Activated gamma-delta T cell treated with Interleukin-2 at 50 U/mL for 16 hours (primary cell): Measurements from ENCODE around the gene FAM180B.

Experiments used
- DNase-seq: peaks from one replicate; pipeline ENCODE4 v3.0.0-alpha.2; 2020

Gene FAM180B

GRCh38 chr11:47570651-47571356 is 15.7 kb upstream of the FAM180B start:
- DNase-seq: no peak

DNA sequence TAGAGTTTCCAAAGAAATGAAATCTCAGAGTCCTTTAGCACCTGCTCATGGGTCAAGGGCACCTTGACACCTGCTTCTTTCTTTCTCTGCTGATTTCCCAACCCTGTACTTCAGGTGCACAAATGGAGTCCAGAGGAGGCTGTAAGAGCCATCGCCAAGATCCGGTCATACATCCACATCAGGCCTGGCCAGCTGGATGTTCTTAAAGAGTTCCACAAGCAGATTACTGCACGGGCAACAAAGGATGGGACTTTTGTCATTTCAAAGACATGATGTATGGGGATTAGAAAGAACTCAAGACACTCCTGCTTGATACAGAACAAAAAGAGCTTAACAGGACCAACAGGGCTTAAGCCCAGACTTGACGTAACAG is 15.1 kb upstream of the FAM180B start:
- DNase-seq: no peak

- no peak for DNase-seq
Observed at GRCh38 chr11:47571895-47572294, 14.6 kb upstream of the FAM180B start.

GRCh38 chr11:47572715-47573255 is 13.7 kb upstream of the FAM180B start:
- no peak for DNase-seq

DNA sequence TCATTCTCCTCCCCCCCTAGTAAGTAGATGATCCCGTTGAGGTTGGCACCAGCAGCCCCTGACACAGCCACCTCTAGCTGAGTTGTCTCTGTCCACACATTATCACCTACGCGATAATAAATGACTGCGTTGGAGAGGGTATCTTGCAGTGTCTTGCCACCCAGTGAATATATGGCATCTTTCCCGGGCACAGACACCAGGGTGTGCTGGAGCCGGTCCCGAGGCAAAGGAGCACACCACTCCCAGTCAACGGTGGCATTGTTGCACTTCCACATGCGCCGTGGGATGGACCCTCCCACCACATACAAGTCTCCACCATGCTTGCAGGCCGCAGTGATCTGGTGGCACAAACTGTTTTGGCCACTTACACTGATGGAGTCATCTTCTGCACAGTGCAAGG is 13.2 kb upstream of the FAM180B start:
- no peak for DNase-seq

GRCh38 chr11:47577460-47578041 is 8.9 kb upstream of the FAM180B start:
- no peak for DNase-seq

- DNase-seq: peak; percentile 86
Observed at GRCh38 chr11:47578524-47579494, 7.7 kb upstream of the FAM180B start, which contains the start of the genes KBTBD4 and NDUFS3. Gene KBTBD4, minus strand, starts transcription at chr11:47578970. Its CDS starts 19 bp downstream, at chr11:47578951. Gene NDUFS3, plus strand, starts transcription at chr11:47579074. Its CDS starts 18 bp downstream, at chr11:47579092.

DNA sequence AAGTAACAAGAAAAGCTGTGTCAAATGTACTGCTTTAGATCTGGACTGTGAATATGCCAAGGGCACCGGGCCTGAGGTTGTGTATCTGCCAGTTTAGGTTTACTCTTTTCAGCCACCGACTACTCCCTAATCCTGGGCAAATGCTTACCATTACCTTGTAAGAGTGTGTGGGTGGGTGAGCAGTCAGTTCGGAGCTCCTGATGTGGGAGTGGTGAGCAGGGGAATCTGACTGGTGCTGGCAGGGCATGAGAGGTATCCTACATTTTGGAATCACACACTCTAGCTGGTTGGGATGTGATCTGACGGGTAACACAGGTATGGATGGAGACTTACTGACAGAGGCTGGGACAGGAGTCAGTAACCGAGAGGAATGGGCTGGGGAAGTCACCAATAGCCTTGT is 2.6 kb upstream of the FAM180B start:
- no peak for DNase-seq

- DNase-seq: no peak
Observed at GRCh38 chr11:47587039-47587716, 700 bp downstream of the FAM180B start.

DNA sequence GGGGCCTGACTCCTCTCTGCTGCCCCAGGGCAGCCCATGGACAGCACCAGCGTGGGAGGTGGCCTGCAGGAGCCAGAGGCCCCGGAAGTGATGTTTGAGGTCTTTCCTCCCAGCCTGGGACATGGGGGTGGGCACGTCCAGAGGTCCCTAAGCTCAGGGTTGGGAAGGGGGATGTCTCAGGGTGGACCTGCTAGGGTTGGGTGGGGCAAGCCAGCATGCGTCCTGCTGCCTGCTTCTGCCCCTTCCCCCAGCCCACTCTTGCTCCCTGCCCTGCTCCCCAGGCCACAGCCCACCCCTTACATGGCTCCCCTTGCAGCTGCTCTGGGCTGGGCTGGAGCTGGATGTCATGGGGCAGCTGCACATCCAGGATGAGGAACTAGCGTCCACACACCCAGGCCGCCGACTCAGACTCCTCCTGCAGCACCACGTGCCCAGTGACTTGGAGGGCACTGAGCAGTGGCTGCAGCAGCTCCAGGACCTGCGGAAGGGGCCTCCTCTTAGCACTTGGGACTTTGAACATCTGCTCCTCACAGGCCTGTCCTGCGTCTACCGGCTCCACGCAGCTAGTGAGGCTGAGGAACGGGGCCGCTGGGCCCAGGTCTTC is 1.3 kb downstream of the FAM180B start:
- no peak for DNase-seq

GRCh38 chr11:47589118-47589517 is 2.6 kb downstream of the FAM180B start:
- DNase-seq: no peak

DNA sequence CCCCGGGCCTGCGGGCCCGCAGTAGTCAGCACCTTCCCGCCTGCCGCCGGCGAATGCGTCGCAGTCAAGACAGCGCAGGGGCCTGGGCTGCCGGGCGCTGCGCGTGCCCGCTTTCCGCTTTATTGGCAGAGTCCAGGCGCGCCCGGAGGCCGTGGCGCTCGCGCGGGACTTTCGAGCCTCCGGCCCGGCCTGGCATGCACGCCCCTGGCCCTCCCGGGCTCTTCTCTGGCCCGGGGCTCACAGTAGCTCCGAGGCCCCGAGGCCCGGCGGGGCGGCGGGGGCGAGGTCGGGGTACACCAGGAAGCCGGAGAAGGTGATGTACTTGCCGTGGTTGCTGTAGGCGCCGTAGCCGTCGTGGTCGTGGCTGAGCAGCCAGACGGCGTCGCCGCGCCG is 3.1 kb downstream of the FAM180B start:
- no peak for DNase-seq

DNA sequence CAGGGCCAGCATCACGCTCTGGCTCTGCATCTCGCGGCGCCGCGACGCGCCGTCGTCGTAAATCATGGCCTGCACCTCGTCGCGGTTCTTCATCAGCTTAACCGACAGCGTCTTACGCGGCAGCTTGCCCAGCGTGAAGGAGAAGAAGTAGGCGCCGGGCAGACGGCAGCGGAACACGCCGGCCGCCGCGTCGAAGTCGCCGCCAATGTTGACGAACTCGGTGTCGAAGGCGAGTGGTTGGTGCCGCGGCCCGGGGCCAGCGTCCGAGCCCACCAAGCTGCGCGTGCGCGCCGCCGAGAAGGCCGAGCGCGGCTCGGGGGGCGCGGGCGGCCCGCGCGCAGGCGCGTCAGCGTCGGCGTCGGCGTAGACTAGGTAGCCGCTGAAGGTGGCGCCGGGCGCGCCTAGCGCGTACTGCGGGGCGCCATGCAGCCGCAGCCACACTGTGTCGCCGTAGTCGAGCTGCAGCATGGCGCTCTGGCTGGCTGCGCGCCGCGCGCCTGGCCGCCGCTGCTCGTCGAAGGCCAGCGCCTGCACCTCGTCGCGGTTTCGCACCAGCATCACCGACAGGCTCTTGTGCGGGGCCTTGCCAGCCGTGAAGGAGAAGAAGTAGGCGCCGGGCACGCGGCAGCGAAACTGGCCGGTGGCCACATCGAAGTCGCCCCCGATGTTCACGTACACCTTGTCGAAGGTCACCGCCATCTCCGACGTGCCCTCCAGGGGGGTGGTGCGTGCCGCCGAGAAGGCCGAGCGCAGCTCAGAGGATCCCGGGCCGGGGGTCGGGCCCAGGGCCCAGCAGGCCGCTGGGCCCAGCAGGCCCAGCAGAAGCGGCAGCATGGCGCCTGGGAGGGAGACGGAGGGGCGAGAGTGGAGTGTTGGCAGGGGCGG is 3.7 kb downstream of the FAM180B start:
- DNase-seq: no peak

- DNase-seq: no peak
Observed at GRCh38 chr11:47591764-47592163, 5.3 kb downstream of the FAM180B start.

DNA sequence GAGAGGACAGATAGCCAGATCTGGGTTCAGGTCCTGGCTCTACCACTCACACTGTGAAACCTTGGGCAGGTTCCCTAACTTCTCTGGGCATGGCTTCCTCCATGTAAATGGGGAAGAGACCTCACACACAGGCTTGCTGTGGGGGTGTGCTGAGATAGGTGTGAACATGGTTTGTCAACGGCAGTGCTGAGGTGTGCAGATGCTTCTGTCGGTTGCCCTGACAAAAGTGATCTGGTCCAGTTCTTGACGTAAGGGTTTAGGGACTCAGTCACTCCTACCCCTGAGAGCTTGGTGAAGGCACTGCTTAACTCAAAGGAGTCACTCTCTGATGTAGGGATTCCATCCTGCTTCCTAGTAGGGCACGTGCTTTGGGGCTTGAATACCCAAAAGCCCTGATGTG is 5.8 kb downstream of the FAM180B start:
- no peak for DNase-seq

DNA sequence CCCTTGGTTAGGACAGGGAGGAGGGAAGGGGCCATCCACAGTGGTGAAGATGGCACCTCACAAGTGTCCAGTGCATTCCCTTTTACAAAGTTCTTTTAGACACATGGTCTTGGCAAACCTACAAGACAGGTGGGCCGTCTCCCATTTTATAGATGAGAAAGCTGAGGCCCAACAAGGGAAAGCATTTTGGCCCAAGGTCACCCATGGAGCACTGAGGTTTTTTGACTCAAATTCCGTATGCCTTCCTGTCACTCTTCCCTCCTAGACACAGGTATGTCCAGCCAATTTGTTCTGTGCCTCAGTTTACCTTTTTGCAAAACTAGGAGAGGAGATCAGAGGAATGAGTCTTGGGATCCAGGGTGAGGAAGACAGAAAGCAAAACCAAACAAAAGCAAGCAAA is 6.5 kb downstream of the FAM180B start:
- no peak for DNase-seq

DNA sequence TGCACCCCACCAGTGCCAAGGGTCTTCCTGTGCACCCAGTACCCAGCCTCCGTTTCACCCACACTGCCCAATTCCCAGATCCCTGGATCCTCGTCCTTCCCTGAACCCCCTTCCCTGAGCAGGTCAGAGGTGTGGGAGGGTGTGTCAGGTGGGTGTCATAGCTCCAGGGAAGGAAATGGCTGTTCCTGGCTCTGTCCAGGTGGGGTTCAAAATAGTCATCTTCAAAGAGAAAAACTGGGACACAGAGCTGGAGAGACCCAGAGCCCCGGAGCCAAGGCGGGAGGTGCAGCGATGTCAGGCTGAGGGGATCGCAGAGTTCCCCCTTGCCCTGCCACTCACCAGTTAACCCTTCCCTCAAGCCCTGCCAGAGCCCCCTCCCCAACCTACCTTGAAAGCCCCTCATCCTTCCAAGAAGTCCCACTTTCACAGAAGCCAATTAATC is 7.0 kb downstream of the FAM180B start:
- no peak for DNase-seq

DNA sequence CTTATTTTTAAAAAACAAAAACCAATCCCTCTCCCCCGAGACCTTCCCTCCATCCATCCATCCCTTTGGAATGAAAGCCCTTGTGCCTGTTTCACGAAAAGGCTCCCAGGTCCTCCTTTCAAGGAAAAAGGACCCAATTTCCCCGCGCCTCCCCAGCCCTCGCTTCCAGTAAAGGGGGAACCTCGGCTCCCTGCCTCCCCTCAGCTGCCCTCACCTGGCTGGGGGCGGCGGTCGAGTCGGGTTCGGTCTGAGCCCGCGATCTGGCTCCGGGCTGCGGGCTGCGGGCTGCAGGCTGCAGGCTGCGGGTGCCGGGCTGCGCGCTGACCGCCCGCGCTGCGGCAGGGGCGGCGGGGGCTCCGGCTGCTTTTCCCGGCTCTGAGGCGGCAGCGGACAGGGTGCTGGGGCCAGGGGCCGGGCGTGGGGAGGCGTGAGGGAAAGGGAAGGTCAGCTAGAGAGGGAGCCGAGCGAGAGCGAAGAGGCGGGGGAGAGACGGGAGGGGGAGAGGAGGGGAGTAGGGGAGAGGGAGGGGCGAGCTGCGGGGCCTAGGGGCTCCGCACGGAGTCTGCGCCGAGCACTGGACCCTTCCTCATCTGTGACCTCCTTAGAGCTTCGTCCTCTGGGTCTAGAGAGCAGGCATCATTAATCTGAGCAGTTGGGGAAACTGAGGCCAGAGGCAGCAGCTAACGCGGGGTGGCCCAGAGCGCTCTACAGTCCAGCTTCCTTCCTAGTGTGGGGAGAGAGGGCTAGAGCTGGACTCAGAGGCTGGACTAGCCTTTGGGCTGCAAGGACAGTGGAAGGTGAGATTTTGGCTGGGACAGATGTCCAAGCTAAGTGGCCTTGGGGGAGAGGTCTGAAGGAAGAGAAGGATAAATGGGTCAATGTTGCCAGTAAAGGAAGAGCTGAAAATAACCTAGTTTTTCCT is 7.7 kb downstream of the FAM180B start, which contains the start of gene C1QTNF4:
Gene C1QTNF4 (minus strand): TSS at position 478 of the 922 bp plus-strand sequence. CDS start 3,601 bp downstream, outside the sequence.
- no peak for DNase-seq

- no peak for DNase-seq
Observed at GRCh38 chr11:47595029-47595428, 8.6 kb downstream of the FAM180B start.

DNA sequence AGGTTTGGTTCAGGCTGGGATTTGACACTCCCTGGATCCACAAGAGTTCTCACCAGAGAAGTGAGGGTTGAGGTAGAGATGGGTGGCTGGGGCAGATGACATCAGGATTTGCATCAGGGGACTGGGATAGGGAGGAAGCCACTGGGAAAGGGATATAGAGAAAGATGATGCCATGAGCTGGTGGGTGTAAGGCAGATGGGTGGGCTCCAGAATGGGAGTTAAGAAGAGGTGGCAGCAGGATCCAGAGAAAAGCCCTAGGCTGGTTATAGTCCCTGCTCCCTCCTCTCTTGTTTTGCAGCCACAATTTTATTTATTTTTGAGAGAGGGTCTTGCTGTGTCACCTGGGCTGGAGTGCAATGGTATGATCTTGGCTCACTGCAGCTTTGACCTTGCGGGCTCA is 9.5 kb downstream of the FAM180B start:
- no peak for DNase-seq
